HG03571 (cell line): ENCODE data around the gene ACOT13.
A peak's percentile ranks its signal among the peaks of the same experiment; 100 is the strongest.
"Not testable (repeated sequence)": the region's sequence is repeated elsewhere in the genome, so short reads cannot be mapped to it uniquely, and the experiment has no call there.

ENCODE experiments used
- ATAC-seq: cut with Tn5 transposase; IDR thresholded peaks from one replicate; pipeline ENCODE4 v1.9.1; 2021; ENCODE audit not compliant: unreplicated experiment

ACOT13 gene

DNA sequence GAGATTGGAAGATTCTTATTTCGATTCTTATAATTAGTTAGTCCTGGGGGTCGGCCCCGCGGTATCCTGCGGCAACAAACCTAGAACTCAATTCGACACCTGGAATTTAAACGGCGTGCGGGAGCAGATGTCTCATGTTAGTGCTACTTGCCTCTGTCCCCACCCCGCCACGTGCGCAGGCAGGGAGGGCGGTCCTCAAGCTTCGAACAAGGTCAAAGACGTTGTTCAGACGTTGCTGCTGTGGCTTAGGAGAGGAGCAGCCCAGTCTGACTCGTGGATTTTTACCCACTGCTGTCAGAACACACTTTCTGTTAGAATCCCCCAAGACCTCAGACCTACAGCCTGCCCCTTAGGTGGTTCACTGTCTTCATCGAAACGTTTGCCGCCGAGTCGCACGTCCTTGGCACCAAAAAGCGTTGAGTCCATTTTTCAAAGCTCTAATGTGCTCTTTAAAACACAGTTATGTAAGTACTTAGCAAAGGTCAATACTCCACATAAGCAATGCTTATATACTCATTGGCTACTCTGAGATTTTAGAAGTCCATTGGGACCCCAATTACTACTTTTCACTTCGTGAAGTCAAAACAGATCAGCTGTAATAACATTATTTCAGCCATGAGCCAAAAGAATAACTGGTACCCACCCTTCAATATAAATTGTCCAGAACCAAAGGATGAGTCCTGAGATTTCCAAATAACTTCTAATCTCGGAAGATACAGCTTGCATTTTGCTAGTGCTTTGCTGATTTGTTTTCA, 54.8 kb downstream of the ACOT13 start:
- ATAC-seq, result peak; percentile 39

DNA sequence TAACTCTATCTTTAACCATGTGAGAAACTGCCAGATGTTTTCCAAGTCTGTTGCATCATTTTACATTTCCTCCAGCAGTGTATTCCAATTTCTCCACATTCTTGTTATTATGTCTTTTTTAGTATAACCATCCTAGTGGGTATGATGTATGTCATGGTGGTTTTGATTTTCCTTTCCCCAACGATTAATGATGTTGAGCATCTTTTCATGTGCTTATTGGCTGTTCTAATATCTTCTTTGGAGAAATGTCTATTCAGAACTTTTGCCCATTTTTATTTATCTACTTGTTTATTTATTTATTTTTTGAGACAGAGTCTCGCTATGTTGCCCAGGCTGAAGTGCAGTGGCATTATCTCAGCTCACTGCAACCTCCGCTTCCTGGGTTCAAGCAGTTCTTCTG, 56.4 kb downstream of the ACOT13 start:
- no peak for ATAC-seq

DNA sequence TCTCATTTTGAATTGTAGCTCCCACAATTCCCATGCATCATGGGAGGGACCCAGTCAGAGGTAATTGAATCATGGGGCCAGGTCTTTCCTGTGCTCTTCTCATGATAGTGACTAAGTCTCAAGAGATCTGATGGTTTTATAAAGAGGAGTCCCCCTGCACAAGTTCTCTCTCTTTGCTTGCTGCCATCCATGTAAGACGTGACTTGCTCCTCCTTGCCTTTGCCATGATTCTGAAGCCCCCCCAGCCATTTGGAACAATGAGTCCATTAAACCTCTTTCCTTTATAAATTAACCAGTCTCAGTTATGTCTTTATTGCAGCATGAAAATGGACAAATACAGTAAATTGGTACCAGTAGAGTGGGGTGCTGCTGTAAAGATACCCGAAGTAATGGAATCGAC, 63.8 kb downstream of the ACOT13 start:
- not testable (repeated sequence) for ATAC-seq

DNA sequence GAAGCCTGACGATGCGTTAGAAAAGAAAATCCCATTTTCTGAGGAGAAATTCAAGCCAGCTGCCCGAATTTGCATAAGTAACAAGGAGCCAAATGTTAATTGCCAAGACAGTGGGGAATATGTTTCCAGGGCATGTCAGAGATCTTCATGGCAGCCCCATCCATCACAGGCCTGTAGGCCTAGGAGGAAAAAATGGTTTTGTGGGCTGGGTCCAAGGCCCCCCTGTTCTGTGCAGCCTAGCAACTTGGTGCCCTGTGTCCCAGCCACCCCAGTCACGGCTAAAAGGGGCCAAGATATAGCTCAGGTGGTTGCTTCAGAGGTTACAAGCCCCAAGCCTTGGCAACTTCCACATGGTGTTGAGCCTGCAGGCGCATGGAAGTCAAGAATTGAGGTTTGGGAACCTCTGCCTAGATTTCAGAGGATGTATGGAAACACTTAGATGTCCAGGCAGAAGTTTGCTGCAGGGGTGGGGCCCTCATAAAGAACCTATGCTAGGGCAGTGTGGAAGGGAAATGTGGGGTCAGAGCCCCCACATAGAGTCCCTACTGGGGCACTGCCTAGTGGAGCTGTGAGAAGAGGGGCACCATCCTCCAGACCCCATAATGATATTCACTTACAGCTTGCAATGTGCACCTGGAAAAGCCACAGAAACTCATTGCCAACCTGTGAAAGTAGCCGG, 64.7 kb downstream of the ACOT13 start:
- not testable (repeated sequence) for ATAC-seq

DNA sequence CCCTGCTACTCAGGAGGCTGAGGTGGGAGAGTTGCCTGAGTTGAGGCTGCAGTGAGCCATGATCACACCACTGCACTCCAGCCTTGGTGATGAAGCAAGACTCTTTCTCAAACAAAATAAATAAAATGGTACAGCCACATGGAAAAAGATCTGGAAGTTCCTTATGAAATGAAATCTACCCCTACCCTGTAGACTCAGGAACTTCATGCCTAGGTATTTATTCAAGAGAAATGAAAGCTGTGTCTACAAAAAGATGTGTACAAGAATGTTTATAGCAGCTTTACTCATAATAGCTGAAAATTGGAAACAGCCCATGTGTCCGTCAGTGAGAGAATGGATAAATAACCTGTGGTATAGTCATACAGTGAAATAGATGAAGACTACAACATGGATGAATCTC, 67.3 kb downstream of the ACOT13 start:
- no peak for ATAC-seq

DNA sequence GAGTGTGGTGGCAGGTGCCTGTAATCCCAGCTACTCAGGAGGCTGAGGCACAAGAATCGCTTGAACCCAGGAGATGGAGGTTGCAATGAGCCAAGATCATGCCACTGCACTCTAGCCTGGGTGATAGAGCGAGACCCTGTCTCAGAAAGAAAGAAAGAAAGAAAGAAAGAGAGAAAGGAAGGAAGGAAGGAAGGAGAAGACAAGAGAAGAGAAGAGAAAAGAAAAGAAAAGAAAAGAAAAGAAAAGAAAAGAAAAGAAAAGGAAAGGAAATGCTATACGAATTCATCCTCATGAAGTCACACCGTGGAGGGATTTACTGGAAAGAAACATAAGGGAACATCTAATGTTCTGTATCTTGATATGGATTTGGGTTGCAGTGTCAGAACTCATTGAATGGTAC, 67.8 kb downstream of the ACOT13 start:
- not testable (repeated sequence) for ATAC-seq

DNA sequence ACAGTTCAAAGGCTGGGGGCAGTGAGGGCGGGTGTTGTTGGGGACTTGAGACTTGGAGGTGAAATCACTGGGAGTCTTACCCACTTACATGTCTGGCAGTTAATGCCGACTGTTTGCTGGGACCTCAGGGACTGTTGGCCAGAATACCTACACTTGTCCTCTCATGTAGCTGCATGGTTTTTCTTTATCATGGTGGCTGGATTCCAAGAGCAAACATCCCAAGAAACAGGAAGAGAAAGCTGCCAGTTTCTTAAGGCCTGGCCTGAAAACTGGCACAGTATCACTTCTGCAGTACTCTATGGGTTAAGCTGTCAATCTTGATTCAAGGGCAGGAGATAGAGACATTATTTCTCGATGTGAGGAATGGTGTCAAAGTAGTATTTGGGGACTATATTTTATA, 71.9 kb downstream of the ACOT13 start:
- no peak for ATAC-seq

DNA sequence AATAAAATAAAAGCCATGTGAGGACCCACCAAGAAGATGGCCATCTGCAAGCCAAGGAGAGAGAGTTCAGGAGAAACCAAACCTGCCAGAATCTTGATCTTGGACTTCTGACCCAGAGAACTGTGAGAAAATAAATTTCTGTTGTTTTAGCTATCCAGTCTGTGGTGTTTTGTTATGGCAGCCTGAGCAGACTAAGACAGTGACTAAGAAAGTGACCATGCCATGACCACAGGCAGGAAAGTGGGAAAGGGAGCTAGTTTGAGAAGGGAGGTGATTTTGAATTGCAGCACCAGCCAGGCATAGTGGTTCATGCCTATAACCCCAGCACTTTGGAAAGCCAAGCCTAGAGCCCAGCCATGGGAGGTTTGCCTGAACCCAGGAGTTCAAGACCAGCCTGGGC, 74.0 kb downstream of the ACOT13 start:
- no peak for ATAC-seq

DNA sequence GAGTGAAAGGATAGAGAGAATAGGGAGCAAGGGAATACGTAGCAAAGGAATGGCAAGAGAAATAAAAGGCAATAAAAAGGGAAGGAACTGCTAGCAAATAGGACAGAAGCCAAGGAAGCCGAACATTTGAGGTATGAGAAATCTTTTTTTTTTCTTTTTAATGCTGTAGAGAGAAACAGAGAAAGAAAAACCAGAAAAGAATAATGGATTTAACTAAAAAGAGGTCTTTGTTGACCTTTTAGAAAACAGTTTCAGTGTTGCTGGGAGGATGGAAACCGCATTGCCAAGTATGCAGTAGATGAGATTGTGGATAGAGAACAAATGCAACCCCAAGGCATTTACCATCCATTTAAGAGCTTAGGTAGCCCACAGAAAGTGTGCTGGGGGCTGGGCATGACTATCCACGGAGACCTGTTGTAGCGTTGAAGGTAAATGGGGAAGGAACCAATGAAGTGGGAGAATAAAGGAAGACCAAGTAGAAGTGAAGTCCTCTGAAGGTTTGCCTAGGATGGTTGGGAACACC, 75.4 kb downstream of the ACOT13 start:
- no peak for ATAC-seq

DNA sequence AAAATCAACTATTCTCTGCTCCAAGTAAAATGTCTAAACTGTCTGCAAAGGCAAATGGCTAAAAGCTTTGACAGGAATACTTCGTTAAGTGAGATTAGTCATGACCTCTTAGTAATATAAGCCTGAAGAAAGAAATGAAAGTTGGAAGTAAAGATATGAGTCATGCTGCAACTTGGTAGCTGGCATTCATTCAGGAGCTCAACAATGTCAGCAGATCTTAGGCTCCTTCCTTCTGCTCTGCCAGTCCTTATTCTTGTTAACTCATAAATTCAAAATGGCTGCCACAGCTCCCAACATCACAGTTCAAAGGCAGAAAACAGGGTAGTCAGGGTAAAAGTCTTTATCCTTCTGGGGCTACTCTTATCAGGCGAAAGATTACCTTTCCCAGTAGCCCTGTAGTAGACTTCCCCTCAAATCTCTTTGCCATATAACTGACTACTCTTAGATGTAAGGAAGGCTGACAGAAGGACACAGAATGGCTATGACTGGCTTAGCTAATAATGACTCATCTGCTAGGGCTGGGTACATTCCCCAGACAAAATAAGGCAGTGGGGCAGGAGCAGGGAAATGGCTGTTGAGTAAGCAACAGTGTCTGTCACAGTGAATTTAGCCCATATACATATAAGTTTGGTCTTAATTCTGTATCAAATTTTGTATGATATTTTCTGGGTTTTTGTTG, 76.5 kb downstream of the ACOT13 start:
- peak; percentile 87 for ATAC-seq

DNA sequence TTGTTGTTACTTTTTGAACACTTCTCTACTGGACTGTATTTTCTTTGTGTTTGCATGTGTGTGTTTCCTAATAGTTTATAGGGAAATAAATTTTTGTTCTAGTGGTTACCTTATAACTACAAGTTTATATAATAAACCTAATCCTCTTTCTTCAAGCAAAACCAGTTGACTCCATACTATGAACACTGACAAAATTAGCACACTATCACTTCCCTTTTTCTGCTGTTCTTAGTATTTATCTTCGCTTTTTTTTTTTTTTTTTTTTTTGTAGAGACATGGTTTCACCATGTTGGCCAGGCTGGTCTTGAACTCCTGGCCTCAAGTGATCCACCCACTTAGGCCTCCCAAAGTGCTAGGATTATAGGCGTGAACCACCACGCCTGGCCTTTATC, 77.1 kb downstream of the ACOT13 start:
- peak; percentile 40 for ATAC-seq

DNA sequence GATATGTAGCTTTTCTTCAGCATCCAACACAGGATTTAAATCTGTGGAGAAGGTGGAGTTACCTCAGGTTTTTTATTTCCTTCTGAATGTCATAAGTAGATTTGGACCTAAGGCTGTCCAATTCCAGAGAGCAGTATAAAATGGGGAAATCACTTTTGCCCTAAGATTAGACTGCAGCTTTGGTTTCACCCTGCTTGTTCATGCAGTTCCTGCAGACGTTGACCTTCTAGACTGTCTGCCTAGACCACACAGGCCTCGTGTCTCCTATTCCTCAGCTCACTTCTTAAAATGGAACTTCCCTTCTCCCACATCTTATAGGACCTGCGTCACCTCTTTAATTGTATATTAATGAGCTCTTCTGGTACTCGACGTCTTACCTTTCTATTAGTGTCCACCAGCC, 78.0 kb downstream of the ACOT13 start:
- ATAC-seq, result no peak

DNA sequence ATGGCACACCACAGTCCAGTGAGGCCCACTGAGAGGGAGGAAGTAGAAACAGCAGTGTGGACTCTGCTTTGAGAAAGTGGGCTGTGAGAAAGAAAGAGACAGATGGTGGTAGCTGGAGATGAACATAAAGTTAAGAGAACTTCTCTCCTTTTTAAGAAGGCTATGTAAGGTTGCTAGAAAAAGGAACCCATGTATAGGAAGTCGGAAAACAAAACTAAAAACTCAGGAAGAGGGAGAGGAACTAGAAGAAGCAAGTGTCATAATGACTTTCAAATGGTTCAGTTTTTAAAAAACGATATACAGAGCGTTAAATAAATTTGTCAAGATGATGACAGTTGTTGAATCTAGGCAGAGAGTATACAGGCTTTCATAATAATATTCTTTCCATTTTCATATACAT, 82.4 kb downstream of the ACOT13 start:
- no peak for ATAC-seq

DNA sequence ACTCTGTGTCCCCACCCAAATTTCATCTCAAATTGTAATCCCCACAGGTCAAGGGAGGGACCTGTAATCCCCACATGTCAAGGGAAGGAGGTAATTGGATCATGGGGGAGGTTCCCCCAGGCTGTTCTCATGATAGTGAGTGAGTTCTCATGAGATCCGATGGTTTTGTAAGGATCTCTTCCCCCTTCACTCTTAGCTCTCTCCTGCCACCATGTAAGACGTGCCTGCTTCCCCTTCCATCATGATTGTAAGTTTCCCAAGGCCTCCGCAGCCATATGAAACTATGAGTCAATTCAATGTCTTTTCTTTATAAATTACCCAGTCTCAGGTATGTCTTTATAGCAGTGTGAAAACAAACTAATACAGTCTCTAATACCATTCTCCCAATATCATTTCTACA, 84.0 kb downstream of the ACOT13 start:
- not testable (repeated sequence) for ATAC-seq

DNA sequence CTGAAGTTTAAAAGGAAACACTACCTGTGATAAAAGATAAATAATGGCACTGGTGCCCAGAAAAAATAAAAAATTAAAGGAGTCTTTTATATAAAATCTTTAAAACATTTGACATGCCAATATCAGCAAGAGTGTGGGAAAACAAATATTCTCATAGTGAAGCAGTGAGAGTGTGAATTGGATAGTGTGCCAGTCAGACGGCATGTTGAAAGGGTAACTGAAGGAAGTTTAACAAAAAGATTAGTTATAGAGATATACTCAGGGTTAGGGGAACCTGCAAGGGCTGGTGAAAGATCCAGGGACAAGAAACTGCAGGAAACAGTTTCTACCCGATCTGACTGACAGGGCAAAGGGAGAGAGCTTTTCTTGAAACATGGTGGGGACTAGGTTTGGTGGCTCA, 85.6 kb downstream of the ACOT13 start:
- ATAC-seq, result no peak

DNA sequence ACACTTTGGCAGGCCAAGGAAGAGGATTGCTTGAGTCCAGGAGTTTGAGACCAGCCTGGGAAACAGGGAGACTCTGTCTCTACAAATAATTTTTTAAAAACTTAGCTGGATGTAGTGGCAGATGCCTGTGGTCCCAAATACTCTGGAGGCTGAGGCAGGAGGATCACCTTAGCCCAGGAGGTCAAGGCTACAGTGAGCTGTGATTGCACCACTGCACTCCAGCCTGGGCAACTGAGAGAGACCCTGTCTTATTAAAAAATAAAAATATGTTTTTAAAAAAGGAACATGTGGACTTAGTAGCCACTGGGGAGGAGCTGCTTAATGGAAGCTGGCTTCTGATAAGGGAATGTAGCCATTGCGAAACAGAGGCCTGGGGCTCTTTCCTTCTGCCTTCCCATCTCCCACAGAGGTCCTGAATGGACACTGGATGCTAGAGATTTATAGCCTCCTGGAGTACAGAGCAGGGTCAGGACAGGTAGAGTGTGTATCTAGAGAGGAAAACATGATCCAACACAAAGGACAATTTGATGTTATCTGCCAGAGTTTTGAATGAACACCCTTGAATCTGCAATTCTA, 86.1 kb downstream of the ACOT13 start:
- no peak for ATAC-seq

DNA sequence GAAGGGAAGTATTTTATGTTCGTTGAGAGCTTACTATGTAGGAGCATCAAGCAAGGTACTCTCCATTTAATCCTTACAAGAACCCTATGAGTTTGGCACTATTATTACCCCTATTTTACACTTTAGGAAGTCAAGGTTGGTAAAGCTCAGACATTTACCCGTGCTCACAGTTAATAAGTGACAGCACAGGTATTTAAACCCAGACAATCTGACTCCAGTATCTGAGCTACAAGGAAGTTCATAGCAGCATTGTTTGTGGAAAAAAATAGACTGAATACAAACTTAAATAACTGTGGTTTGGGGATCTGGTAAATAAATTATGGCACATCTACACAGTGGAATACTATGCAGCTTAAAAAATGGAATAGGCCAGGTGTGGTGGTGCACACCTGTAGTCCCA, 86.7 kb downstream of the ACOT13 start:
- ATAC-seq, result no peak

DNA sequence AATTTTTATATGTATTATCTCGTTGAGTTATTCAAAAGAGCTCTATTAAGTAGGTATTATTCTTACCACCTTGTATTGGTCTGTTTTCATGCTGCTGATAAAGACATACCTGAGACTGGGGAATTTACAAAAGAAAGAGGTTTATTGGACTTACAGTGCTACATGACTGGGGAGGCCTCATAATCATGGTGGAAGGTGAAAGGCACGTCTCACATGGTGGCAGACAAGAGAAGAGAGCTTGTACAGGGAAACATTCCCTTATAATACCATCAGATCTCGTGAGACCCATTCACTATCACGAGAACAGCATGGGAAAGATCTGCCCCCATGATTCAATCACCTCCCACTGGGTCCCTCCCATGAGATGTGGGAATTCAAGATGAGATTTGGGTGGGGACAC, 87.5 kb downstream of the ACOT13 start:
- ATAC-seq, result not testable (repeated sequence)
